HG03457 (cell line): ENCODE measurements around the gene GOLGA6L10.
"Not testable (repeated sequence)": the region's sequence is repeated elsewhere in the genome, so short reads cannot be mapped to it uniquely, and the experiment has no call there.

Experiments used
- ATAC-seq: cut with Tn5 transposase; IDR thresholded peaks from one replicate; pipeline ENCODE4 v1.9.1; 2021; ENCODE audit warnings: moderate number of reproducible peaks; ENCODE audit not compliant: unreplicated experiment

The GOLGA6L10 gene

DNA sequence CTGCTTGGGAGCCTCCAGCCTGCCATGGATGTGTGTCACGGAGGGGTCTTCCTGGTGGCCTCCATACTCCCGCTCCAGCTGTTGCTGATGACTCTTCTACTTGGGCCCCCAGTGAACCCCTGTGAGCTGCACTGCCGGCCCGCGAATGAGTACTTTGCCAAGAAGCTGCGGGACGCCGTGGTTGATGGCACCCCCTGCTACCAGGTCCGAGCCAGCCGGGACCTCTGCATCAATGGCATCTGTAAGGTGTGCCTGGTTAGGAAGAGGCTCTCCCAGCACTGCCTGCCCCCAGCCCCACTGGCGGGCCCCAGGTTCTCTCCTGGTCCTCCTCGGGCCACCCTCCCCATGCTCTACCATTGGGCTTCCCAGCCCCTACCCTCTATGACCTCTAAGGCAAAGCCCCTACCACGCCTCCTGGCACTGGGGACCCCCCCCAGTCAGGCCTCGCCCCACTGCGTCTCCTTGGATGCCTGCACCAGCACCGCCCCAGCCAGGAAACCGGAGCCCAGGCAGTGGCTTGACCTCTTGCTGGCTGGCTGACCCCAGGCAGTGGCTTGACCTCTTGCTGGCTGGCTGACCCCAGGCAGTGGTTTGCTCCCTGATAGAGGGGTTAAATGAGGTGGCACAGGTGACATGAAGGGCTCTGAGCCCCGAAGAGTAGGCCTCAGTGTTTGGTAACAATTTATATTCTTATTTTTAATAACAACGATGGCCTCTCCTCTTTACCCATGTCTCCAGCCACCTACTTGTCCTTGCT lies 29.6 kb downstream of the GOLGA6L10 start:
- ATAC-seq = not testable (repeated sequence)

DNA sequence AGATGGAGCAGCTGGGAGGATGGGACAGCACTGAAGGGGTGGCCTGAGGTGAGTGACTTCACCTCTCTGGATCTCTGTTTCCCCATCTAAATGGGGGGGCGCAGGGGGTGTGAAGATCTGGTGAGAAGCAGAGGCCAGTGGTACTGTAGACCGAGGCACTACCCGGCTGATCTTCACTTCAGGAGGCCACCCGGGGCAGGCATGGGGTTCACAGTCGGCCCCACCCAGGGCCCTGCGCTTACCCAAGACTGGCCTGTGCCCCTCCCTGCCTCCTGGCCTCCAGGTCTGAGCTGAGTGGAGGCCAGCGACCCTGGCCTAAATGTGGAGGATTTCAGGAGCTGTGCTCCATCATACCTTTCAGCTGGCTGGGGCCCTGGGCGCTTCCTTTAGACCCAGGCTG lies 31.0 kb downstream of the GOLGA6L10 start:
- ATAC-seq = not testable (repeated sequence)

DNA sequence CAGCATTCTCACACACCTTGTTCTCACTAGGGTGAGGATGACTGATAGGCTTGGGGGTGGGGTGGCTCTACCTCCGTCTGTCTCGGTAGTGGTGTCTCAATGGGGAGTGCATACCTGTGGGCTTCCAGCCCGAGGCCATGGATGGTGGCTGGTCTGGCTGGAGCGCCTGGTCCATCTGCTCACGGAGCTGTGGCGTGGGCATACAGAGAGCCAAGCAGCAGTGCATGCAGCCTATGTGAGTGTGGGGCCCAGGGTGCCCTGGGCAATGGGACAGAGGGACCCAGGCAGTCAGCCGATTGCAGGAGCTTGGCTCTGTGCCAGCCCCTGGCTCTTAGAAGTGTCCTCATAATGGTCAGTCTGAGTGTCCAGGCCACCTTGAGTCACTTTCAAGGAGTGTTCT lies 31.8 kb downstream of the GOLGA6L10 start:
- not testable (repeated sequence) for ATAC-seq

DNA sequence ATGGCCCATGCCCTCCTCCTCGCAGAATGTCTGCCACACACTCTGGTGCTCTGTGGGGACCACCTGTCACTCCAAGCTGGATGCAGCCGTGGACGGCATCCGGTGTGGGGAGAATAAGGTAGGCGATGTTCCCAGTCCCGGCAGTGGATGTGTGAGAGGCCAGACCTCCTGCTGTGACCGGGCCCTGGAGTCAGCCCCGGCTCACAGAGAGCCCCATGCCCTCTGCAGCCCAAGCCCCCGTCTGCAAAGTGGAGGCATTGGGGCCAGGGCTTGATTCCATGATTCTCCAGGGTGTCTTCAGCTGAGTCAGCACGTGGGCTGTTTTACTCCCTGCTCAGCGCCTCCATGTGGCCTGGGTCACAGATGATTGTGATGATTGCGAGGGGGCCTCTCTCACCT lies 32.2 kb downstream of the GOLGA6L10 start:
- ATAC-seq = no peak

DNA sequence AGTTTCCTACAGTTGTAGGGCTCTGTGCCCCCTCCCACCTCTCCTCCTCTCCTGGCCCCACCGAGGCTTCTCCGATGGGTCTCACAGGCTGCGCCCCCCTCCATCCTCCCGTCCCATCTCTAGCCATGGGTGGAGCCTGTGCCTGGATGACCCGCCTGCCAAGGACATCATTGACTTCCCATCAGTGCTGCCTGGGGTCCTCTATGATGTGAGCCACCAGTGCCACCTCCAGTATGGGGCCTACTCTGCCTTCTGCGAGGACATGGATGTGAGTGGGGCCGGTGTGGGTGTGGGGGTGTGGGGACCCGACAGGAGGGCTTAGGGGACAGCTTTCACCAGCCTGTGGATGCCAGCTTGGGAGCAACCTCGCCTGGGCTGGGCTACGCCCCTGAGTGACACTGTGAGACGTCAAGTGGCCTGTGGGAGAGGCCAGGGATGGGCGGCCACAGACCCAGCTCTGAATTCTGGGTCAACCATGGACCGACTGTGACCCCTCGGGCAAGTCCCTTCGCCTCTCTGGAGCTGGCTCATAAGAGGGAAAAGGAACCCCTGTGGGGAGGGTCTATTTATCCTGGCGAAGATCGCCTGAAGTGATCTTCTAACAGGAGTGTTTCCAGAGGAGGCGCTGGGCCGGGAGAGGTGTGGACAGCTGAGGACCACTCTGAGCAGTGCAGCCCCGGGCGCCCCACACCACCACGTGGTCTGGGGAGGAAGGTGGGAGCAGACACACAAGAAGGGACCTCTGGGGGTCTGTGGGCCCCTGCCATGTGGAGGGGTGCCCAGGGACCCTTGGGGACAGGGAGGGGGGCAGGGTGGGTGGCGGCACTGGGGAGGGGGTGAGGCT lies 32.8 kb downstream of the GOLGA6L10 start:
- ATAC-seq = not testable (repeated sequence)

DNA sequence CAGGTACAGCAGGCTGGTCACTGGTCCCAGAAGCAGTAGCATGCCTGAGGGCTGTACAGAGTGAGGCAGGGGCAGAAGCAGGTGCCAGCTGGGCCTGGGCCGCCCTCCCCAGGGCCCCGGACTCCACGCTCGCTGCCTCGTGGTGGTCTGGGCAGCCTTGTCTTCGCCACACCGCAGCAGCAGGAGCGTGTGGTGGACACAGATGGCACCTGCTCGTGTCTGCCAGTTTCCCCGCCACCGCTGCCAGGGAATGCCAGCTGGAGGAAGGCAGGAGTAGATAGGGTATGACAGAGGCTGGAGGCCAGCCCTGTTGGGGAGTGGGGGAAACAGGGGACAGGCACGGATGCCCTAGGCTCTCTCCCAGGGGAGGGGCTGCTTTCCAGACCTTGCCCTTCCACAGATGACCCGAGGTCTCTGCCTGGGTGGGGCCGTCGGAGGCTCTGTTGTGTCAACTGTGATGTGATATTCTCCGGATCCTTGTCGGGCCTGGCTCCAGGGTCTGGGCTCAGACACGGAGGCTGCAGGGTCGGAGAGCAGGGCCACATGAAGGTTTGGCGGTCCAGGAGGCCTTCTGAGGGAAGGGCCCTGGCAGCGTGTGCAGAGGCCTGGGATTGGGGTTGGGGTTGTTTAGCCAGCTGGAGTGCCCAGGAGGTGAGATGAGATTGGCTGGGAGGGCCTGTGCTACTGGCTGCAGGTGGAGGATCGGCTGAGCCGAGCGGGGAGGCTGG lies 33.6 kb downstream of the GOLGA6L10 start:
- no peak for ATAC-seq

DNA sequence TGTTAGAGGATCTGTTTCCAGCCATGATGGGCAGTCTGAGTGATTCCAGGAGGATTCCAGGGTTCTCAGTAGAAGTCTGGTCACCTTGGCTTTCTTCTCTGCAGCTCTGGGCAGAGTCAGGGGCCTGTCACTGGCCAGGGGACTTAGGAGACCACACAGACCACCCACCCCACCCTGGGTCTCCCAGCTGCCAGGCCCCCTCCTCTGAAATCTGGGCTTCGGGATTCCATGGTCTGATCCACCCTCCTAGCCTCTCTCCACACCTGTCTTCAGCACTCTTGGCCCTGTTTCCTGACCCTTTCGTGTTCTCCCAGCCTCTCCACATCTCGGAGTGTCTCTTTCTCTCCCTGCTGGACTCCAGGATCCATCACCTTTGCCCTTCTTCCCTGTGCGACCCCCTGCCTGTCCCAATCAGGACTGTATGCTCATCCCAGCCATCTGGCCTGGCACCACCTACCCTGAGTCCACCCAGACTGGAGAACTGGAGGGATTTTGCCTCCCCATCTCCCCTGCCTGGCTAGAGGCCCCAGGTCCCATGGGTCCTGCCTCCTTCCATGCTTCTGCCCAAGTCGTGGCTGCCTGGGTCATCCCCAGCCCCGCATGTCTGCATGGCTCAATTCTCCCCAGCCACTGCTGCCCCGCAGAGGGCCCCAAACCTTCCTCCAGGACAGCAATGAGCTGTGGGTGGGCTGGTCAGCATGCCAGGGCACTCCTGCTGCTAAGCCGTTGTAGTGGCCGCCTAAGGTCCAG lies 34.3 kb downstream of the GOLGA6L10 start:
- no peak for ATAC-seq

DNA sequence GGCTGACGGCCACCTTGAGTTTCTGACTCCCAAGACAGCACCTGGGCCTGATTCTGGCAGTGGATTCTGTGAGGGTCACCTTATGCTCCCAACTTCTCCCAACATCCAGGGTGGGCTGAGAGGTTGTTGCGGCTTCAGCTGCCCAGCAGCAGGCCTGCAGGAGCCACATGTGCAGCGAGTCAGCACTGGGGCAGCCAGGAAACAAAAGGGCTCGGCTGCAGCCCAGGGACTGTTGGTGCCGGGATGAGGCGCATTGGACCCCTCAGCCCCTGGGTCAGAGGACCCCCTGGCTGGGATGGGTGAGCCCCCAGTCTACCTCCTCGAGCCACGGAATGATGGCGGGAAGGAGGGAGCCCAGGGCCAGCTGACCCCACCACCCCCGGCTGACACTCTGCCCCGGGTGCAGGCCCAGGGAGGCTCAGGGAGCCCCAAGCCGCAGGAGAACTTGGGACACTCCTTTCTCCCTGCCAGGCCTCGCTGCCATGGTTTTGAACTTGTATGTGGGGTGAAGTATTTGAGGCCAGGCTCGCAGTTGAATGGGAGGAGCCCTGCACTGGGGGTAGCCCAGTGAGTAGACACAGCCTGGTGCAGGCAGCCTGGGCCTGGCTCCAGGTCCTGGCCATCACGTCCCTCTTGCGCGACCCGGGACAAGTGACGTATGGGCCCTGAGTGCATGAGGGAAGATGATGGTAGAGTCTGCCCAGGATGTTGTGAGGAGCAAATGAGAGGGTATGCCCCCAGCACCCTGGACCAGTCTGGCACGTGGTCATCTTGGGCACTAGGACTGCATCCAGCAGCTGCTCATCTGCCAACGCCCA lies 35.1 kb downstream of the GOLGA6L10 start:
- not testable (repeated sequence) for ATAC-seq

DNA sequence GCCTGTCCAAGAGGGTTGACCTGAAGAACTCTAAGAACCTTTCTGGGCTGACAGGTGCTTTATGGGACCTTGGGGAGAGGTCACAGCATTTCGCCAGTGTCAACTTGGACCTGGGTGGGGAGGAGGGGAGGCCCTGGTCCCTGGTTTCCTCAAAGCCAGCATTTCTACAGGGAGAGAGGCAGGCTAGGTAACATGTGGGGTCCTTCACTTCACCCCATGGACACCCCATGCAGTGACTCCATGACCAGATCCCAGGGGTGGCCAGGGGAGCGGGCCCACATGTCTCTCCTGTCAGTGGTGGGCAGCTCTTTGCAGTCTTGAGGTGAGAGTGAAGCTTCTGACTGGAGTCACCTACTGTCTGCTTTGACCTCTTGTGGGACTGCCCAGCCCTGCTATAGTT lies 35.8 kb downstream of the GOLGA6L10 start:
- ATAC-seq = no peak

DNA sequence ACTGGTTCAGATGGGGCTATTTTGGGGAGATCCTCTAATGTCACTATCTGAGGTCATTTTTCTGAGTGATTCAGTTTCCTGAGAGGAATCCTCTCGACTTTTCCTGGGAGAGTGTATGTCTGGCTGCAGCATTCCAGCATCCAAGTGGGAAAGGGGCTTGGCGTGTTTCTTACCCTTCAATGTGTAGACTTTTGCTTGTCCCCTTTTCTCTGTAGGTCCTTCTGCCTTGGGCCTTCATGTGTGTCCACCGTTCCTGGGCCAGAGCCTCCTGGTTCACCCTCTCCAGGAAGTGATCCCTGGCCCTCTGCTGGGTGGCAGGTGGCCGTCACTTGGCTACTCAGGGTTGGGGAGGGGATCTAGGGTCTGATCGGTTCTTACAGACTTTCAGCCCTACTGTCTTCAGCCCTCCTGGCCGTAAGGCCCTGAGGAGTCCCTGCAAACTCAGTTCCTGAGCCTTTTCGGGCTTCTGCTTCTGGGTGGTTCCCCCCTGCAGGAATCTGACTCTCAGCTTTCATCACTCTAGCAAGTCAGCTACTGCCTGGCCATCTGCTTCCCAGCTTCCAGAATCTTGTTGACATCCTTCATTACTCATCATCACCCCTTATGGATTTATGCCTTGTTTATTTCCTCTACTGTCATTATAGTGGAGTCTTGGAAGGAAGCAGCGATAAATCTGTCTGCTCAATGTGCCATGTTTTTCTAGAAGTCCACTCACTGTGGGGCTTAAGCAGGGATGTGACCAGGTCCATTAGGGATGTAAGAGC lies 36.5 kb downstream of the GOLGA6L10 start:
- ATAC-seq = no peak

DNA sequence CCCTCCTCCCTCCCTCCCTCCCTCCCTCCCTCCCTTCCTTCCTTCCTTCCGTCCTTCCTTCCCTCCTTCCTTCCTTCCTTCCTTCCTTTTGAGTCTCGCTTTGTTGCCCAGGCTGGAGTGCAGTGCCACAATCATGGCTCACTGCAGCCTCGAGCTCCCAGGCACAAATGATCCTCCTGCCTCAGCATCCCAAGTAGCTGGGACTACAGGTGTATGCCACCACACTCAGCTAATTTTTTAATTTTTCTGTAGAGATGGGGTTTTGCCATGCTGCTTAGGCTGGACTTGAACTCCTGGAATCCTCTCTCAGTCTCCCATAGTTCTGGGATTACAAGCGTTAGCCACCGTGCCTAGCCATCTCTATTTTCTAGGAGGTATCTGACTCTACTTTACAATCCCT lies 38.0 kb downstream of the GOLGA6L10 start:
- ATAC-seq = not testable (repeated sequence)

DNA sequence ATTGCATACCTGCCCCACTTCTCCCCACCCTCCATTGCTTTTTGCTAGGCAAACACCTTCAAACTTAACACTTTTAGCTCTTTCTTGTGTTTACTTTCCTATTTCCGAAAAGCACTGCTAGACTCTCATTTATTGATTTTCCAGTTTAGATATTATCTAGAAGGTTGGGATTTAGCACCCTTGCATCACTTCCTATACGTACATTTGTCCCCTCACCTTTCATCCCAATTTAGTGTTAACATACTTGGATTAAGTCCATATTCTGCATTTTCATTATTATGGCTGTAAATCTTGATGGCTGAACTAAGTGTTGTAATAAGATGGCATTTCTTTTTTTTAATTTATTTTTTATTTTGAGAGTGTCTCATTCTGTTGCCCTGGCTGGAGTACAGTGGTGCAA lies 39.5 kb downstream of the GOLGA6L10 start:
- ATAC-seq = no peak

DNA sequence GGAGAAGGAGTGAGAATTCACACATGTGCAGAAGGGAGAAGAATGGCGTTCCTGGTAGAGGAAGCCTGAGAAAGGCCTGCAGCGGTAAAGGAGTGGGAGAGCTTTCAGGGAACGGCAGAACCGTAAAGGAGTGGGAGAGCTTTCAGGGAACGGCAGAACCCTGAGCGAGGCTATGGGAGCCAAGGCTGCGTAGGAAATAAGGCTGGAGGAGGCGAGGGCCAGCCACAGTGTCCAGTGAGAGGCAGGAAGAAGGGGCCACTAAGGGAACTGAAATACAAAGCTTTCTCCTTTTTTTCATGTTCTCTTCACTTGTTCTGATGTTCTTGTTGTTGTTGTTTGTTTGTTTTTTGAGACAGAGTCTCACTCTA lies 41.6 kb downstream of the GOLGA6L10 start:
- no peak for ATAC-seq

DNA sequence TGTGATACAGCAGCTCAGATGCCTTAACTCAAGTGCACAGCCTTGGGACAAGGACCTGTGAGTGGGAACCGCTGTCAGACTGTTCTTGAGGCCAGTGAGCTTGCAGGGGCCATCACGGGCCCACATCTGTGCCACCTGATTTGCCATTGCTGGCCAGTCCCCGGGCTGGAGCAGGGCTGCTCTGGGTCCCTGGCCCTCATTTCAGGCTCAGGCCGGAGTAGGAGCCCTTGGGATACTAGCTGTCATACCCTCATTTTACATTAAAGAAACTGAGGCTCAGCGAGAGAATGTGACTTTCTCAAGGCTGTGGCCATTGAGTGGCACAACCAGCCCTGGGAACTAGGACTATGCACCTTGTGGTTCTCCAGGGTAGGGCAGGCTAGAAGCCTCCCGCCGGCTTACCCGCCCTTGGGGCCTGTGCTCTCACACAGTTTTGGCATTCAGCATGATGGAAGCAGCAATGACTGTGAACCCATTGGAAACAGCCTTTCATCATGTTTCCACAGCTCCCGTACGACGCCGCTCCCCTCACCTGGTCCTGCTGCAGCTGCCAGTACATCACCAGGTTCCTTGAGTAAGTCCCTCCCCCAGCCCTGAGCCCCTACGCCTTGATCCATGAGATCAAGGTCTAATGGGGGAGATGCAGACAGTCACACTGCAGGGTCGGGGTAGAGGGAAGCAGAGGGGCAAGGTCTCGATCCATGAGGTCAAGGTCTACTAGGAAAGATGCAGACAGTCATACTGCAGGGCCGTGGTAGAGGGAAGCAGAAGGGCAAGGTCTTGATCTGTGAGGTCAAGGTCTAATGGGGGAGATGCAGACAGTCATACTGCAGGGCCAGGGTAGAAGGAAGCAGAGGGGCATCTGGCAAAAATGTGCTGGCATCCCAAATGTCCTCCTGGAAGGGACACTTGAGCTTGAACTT lies 42.2 kb downstream of the GOLGA6L10 start:
- ATAC-seq = no peak

DNA sequence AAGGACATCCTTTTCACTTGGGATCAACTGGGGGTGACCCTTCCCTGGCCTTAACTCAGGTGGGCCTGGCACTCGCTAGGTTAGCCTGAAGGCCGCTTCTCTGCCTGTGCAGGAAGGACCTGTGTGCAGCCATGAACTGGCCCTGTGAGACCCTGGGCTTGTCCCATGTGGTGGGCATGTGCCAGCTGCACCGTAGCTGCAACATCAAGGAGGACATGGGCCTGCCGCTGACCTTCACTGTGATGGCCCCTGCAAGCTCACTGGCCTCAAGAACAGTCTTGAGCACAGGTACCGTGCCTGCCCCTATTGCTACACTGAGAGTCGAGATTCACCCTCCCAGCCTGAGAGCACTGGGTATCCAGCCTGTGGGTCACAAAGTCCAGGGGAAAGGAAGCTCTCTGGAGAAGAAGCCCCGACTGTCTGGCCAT lies 43.6 kb downstream of the GOLGA6L10 start:
- ATAC-seq = no peak

DNA sequence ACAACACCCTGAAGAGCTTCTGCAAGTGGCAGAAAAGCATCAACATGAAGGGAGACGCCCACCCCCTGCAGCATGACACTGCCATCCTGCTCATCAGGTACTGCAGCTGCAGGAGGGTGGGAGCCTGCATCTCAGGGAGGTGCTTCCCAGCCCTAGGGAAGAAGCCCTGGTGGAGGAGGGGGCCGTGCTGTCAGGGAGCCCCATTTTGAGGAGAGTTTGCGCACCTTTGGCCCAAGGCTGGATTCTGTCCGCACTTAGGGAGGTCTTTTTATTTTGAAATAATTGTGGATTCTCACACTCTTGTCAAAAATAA lies 44.5 kb downstream of the GOLGA6L10 start:
- ATAC-seq = no peak

DNA sequence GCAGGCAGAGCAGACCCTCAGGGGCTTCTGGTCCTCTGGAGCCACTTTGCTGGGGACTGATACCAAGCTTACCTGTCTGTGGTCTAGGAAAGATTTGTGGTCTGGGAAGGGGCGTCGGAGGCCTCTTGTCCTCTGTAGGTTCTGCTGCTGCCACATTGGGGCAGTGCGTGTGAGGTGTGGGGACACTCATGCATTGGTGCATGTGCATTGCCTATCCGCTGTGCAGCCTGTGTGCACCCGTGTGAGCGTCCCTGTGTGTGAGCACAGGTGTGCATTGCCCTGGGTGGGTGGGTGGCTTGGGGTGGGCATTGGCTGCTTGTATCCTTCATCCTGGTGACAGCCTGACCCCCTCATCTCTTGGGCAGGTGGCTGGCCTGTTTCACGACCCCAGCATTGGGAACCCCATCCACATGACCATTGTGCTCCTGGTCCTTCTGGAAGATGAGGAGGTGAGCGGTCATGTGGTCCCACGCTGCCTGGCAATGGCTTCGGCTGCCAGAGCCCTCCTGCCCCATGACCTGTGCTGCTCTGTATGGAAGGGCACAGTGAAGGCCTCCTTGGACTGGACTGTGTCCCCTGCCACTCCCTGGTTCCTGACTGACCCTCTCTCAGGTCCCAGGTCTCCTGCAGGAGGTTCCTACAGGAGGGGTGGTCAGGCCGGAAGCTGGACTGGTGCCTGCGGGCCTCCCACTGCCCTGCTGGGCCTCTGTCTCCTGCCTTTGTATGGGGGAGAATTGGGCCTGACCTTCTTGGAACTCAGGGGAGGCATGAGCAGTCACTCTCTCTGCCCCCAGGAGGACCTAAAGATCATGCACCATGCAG lies 45.1 kb downstream of the GOLGA6L10 start:
- ATAC-seq = no peak
